HTR-8/SVneo (cell line): Measurements from ENCODE around the gene MCHR1.

ENCODE experiments used
- DNase-seq: peaks from one replicate; pipeline ENCODE4 v3.0.0; 2011; ENCODE audit warnings: low spot score, mixed read lengths; ENCODE audit not compliant: insufficient read length
- FAIRE-seq: peaks from 2 replicates; lab custom pipeline; 2011; peaks lifted over from hg19 to GRCh38; lab: Jason Lieb, UNC

The MCHR1 gene, protein sequence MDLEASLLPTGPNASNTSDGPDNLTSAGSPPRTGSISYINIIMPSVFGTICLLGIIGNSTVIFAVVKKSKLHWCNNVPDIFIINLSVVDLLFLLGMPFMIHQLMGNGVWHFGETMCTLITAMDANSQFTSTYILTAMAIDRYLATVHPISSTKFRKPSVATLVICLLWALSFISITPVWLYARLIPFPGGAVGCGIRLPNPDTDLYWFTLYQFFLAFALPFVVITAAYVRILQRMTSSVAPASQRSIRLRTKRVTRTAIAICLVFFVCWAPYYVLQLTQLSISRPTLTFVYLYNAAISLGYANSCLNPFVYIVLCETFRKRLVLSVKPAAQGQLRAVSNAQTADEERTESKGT

GRCh38 chr22:40679249-40679963 is at the start of gene MCHR1:
Gene MCHR1, plus strand, starts transcription at chr22:40679484. Its CDS starts 169 bp downstream, at chr22:40679653.
- DNase-seq: no peak
- no peak for FAIRE-seq

- DNase-seq (no peak), FAIRE-seq (no peak)
Observed at GRCh38 chr22:40631925-40632324, 47.4 kb upstream of the MCHR1 start.

DNA sequence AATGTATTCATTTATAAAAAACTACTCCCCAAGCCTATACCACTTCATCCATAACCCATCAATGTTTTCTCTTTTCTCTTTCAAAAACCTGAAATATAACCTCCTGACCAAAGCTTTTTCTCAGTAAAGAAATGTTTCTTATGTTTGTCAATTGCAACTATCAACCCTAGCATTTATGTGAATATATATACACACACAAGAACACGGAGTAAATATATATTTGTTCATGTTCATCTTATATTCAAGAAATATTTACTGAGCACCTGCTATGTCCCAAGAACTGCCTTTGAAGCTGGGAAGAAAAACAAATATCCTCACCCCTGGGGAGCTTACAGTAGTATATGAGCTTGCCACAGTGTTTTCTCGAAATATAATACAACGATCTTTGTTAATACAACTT is 46.2 kb upstream of the MCHR1 start:
- no peak for DNase-seq
- FAIRE-seq: no peak

DNA sequence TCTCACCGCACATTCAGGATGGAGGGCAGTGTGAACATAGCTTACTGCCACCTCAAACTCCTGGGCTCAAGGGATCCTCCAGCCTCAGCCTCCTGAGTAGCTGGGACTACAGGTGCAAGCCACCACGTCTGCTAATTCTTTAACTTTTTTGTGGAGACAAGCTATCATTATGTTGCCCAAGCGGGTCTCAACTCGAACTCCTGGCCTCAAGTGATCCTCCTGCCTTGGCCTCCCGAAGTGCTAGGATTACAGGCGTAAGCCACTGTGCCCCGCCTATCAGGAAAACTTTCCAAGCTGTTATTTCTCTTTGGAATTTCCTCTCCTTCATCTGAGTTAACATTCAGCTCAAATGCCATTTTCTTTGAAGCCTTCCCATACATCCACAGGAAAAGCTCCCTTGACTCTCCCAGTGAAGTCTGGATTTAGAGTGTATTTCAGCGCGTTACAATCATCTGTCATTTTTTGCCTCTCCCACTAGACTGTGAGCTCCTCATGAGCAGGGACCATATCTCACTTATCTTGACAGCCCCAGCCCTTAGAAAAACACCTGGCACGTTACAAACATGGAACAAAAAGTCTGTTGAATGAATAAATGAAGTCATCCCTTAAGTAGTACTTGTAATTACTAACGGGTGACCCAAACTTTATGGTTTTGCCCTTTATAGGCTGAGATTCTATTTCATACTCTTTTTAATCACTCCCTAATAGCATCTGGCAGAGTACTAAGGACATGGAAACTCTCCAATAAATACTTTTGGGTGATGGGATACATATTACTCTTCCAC is 45.0 kb upstream of the MCHR1 start:
- no peak for DNase-seq
- FAIRE-seq: no peak

GRCh38 chr22:40635043-40635939 is 44.0 kb upstream of the MCHR1 start:
- no peak for FAIRE-seq
- DNase-seq: no peak

DNA sequence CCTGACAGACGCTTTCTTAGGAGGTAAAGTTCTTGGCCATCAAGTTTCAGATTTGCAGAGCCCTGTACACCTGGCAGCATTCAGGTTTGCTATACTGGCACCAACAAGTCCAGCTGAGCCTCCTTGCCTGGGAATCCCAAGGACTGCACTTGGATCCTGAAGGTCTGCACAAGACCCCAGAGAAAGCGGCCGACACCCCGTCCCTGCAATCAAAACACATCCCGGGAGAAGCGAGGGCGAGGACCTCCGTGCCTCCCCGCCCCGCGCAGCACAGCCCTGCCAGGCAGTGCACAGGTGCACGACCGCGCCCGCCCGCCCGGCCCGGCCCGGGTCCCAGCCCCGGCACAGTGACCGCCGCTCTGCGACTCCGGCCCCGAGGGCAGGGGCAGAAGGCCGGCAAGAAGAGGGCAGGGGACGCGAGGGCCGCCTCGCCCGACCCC is 43.3 kb upstream of the MCHR1 start:
- FAIRE-seq (no peak), DNase-seq (no peak)

DNA sequence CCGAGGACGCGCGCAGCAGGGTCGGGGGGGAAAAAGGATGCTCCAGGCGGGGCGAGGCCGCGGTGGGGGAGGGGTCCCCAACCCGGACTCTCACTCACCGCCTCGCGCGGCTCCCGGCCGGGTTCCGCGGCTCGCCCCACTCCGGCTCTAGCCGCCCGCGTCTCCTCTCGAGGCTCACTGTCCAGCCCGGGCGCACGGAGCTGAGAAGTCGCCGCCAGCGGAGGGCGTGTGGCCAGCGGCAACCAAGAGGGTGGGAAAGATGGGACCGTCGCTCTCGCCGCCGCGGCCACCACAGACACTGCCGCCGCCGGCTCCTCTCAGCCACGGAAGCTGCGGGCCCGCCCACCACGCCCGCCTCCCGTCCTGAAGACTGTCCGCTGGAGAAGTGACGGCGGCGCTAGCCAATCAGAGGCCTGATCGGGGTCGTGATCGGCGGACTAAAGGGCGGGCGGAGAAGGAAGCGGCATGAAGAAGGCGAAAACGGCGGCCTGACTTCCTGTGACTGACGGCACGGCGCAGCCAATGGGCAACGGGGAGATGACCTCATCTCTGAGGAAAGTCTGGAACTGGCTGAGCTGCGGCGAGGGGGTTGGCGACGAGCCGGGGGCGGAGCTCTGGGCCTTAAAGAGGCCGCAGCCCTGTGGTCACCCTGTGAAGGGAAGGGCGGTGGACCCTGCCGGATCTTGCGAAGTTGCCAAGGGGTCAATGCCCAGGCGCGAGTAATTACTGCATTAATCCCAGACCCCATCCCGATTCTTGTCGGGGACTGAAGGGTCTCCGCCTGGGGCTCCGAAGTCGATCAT is 42.7 kb upstream of the MCHR1 start, which contains the start of gene MRTFA:
TSS of gene MRTFA (minus strand) at position 340 of the 803 bp plus-strand sequence.
- DNase-seq (peak; percentile 94), FAIRE-seq (peak; percentile 96)

DNA sequence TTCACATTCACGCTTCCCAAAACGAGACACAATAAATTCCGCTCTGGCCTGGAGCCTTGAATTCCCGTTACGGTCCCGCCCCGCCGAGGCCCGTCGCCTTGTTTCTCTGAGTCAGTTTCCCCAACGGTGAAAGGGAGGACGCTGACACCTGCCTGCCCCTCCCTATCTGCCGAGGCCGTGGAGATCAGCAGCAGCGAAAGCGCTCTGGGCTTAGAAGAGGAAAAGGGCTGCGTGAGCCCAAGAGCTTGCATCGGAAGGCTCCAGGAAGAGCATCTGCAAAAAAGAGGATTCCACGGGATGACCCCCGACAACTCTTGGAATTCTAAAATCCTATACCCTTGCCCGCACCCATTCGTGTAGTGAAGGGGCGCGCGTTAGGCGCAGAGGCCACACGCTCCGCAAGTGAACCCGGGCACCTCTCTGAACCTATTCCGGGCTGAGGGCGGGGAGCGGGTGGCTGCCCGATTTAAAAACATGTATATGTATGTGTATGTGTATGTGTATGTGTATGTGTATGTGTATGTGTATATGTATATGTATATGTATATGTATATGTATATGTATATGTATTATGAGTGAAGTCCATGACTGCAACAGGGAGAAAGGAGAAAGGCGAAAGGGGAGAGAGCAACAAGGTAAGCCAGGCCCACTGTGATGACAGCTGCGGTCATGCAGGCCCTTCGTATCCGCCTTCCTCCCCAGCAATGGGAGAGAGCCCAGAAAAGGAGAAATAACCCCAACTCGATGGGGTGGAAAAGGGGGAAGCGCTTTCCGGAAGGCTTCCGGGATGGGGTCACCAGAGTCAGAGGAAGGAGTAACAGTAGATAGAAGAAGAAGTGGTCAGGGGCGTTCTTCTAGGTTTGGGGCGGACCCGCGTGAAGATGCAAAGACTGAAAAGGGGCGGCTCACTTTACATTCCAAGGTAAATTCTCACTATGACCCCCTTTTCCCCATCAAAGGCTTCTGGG is 41.8 kb upstream of the MCHR1 start:
- DNase-seq (no peak), FAIRE-seq (no peak)

- no peak for DNase-seq
- no peak for FAIRE-seq
Observed at GRCh38 chr22:40638261-40638660, 41.0 kb upstream of the MCHR1 start.

GRCh38 chr22:40641269-40641668 is 38.0 kb upstream of the MCHR1 start:
- no peak for FAIRE-seq

GRCh38 chr22:40642316-40642715 is 37.0 kb upstream of the MCHR1 start:
- DNase-seq (no peak), FAIRE-seq (no peak)

More at GRCh38 chr22:40641269-40641668, 38.0 kb upstream of the MCHR1 start:
- DNase-seq: no peak

- FAIRE-seq (no peak), DNase-seq (no peak)
Observed at GRCh38 chr22:40645579-40646197, 33.6 kb upstream of the MCHR1 start.

- no peak for FAIRE-seq
Observed at GRCh38 chr22:40648386-40648785, 30.9 kb upstream of the MCHR1 start.

DNA sequence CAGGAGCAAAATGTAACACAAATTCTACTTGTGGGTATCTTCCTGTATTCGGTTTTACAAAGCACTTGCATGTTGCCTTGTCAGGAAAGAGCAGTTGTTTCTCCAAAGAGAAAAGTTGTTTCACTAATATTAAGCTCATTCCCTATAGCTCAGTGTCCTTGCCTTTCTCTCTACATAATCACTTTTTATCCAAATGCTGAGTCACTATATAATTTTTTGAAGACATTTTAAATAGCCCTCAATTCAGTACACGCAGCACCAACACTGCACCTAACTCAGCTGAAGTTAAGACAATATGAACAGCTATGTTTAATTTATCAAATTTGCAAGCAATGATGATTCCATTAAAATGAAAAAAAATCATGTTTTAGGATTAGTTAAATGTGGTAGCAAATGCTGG is 28.2 kb upstream of the MCHR1 start:
- DNase-seq (no peak), FAIRE-seq (no peak)

More at GRCh38 chr22:40648386-40648785, 30.9 kb upstream of the MCHR1 start:
- DNase-seq: no peak

- DNase-seq (peak; percentile 93), FAIRE-seq (peak; percentile 94)
Observed at GRCh38 chr22:40651563-40652501, 27.5 kb upstream of the MCHR1 start.

GRCh38 chr22:40653361-40653760 is 25.9 kb upstream of the MCHR1 start:
- DNase-seq: no peak

More at GRCh38 chr22:40653361-40653760, 25.9 kb upstream of the MCHR1 start:
- no peak for FAIRE-seq
